Activated CD8-positive, alpha-beta T cell treated with anti-CD3 and anti-CD28 coated beads for 36 hours (primary cell): Measurements from ENCODE around the gene TMEM253. TPM values are rescaled to one million over a fixed set of nuclear protein-coding genes. Genes with fewer than 3 reads are reported as not detected.

Experiments
- ATAC-seq: fragments of 200-7000 bp; cut with Tn5 transposase; one replicate; pipeline ENCODE4 v1.10.0; 2021; ENCODE audit warnings: mild to moderate bottlenecking, moderate library complexity
- CTCF ChIA-PET: fragments of 350-600 bp; sonication (Branson Sonifier 250); formaldehyde crosslinking; loops from one replicate; lab custom pipeline; 2021; ENCODE audit warnings: antibody characterized with exemption; lab: Charles Lee
- POLR2A ChIA-PET: fragments of 350-600 bp; sonication (Branson Sonifier 250); formaldehyde crosslinking; loops from one replicate; lab custom pipeline; 2021; ENCODE audit warnings: antibody characterized with exemption; lab: Charles Lee
- DNase-seq: peaks from one replicate; pipeline ENCODE4 v3.0.0-alpha.2; 2020
- H3K27ac Mint-ChIP-seq: one replicate; pipeline ENCODE4 v1.8.0; 2021; ENCODE audit warnings: mild to moderate bottlenecking, mixed read lengths
- H3K27me3 Mint-ChIP-seq: one replicate; pipeline ENCODE4 v1.8.0; 2021; ENCODE audit warnings: mixed read lengths
- H3K36me3 Mint-ChIP-seq: one replicate; pipeline ENCODE4 v1.8.0; 2021; ENCODE audit warnings: low read depth, mixed read lengths
- H3K4me1 Mint-ChIP-seq: one replicate; pipeline ENCODE4 v1.8.0; 2021; ENCODE audit warnings: low read depth, mixed read lengths
- H3K4me3 Mint-ChIP-seq: one replicate; pipeline ENCODE4 v1.8.0; 2021; ENCODE audit warnings: mild to moderate bottlenecking, moderate library complexity, mixed read lengths
- H3K9me3 Mint-ChIP-seq: one replicate; pipeline ENCODE4 v1.8.0; 2021; ENCODE audit warnings: mixed read lengths
- intact Hi-C: fragments of 100-400 bp; cut with micrococcal nuclease; formaldehyde crosslinking; loops from one replicate; pipeline ENCODE4 v1.10.0; 2022
- total RNA-seq, 2 experiments: library from RNA; stranded (reverse); gene quantifications; one replicate each; pipeline ENCODE4 v1.2.3, GENCODE V29; 2021
- TF ChIP-seq, protein P1 (sequence below): fragments of 200-600 bp; IDR thresholded peaks from one replicate; pipeline ENCODE4 v1.8.0; 2022; ENCODE audit warnings: antibody characterized with exemption, mild to moderate bottlenecking

The TMEM253 gene
- total RNA-seq, 2 experiments from 2014 or later: not detected

DNA sequence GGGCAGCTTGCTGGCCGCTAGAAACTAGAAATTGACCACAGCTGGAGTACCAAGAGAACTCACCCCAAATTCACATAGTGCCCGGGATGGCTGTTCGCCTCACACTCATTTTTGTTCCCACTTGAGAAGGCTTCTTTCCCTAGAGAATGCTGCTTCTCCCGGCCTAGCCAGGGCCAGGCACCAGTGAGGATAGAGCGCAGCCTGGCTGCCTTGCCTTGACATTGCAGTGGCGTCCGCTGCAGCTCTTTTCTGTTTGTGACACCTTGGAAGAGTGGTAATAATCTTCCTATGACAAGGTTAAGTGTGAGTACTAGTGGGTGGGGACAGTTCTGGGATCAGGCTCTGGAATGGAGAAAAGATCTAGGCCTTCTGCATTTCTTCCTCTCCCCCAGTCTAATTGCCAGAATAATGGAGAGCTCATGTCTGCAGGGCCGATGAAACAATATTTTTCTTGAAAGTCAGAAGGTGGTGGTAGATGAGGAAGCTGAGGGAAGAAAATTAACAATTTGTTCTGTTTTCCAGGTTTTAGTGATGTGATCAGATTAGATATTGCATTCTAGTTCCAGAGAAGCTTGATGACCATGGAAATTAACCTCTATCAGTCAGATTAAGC, 3.7 kb downstream of the TMEM253 start:
- CTCF ChIA-PET: interaction anchor here (0.7 to 13.2 kb wide), 39 partner anchors 10 to 421 kb away, joined by 3 to 267 read pairs (median 6); partner anchors contain the start of genes ARHGEF40, CHD8, NDRG2 and RNASE6

DNA sequence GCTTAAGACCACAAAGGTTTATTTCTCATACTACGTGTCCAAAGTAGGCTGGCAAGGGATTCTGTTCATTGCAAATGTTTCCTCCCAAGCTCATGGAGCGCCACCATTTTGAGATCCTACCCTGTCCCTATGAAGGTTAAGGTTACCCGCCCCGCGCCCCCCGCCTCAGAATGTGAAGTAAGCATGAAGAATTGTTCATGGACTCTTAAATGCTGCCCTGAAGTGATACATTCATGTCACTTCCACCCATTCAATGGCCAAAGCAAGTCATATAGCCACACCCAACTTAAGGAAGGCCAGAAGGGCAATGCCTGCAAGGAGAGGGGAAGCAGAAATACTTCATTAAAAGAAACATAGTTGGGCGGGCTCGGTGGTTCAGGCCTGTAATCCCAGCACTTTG, 4.2 kb downstream of the TMEM253 start:
- no peaks in the 10 kb centered on the region for H3K9me3 Mint-ChIP-seq
- intact Hi-C loops: no loop called here
- CTCF ChIA-PET: interaction anchor here (0.7 to 13.2 kb wide), 35 partner anchors 10 to 421 kb away, joined by 3 to 267 read pairs (median 6); partner anchors contain the start of genes ARHGEF40, CHD8, NDRG2 and RNASE6
- DNase-seq (no peak), ATAC-seq (no peak)
- H3K36me3 Mint-ChIP-seq: no peaks in the 10 kb centered on the region
- no peak overlapping the region for H3K27ac Mint-ChIP-seq
- H3K27me3 Mint-ChIP-seq: no peaks in the 10 kb centered on the region
- POLR2A ChIA-PET: interaction anchor here (1.1 to 4.7 kb wide), 7 partner anchors 11 to 160 kb away, joined by 3 to 30 read pairs (median 7); partner anchors contain the start of gene ARHGEF40
- peaks cover 34% of the 10 kb centered on the region for H3K4me1 Mint-ChIP-seq
- TF ChIP-seq, protein P1, sequence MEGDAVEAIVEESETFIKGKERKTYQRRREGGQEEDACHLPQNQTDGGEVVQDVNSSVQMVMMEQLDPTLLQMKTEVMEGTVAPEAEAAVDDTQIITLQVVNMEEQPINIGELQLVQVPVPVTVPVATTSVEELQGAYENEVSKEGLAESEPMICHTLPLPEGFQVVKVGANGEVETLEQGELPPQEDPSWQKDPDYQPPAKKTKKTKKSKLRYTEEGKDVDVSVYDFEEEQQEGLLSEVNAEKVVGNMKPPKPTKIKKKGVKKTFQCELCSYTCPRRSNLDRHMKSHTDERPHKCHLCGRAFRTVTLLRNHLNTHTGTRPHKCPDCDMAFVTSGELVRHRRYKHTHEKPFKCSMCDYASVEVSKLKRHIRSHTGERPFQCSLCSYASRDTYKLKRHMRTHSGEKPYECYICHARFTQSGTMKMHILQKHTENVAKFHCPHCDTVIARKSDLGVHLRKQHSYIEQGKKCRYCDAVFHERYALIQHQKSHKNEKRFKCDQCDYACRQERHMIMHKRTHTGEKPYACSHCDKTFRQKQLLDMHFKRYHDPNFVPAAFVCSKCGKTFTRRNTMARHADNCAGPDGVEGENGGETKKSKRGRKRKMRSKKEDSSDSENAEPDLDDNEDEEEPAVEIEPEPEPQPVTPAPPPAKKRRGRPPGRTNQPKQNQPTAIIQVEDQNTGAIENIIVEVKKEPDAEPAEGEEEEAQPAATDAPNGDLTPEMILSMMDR: no peak
- peak overlapping the region; percentile 80 for H3K4me3 Mint-ChIP-seq

More for the DNA sequence above, 3.7 kb downstream of the TMEM253 start:
- peak overlapping the region; percentile 80 for H3K4me3 Mint-ChIP-seq
- intact Hi-C loops: no loop called here
- H3K36me3 Mint-ChIP-seq: no peaks in the 10 kb centered on the region
- TF ChIP-seq, protein P1: peak; percentile 95
- POLR2A ChIA-PET: interaction anchor here (1.0 to 4.7 kb wide), 8 partner anchors 11 to 161 kb away, joined by 3 to 30 read pairs (median 6); partner anchors contain the start of gene ARHGEF40
- ATAC-seq (peak; percentile 42), DNase-seq (peak; percentile 80)
- H3K27ac Mint-ChIP-seq: peak overlapping the region; percentile 90
- no peaks in the 10 kb centered on the region for H3K9me3 Mint-ChIP-seq
- peaks cover 31% of the 10 kb centered on the region for H3K4me1 Mint-ChIP-seq
- no peaks in the 10 kb centered on the region for H3K27me3 Mint-ChIP-seq

DNA sequence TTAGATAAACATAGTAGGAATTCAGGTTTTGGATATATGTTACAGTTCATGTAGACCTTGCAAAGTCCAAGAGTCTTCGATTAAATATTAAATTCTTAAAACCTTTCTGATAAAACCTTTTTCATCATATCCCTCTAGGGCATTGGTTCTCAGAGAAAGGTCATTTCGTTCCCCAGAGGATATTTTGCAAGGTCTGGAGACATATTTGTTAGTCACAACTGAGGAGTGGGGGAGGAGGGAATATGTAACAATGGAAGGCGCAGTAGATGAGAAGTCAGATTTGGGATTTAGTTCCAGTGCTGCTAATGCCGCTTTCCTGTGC, 5.3 kb downstream of the TMEM253 start:
- CTCF ChIA-PET: interaction anchor here (0.8 to 13.2 kb wide), 12 partner anchors 12 to 115 kb away, joined by 3 to 267 read pairs (median 11); no protein-coding TSS in a partner anchor
- DNase-seq (no peak), ATAC-seq (no peak)
- Mint-ChIP-seq H3K9me3 (no peaks in the 10 kb centered on the region), H3K4me3 (no peak overlapping the region), H3K27ac (no peak overlapping the region), H3K36me3 (no peaks in the 10 kb centered on the region), H3K27me3 (no peaks in the 10 kb centered on the region), H3K4me1 (peaks cover 34% of the 10 kb centered on the region)
- POLR2A ChIA-PET: interaction anchor here (1.1 kb wide), 1 partner anchor 18 kb away, joined by 3 read pairs; no protein-coding TSS in a partner anchor
- intact Hi-C loops: loop anchor here (2.0 kb wide), 1 partner anchor 37 kb away; no protein-coding TSS in a partner anchor
- TF ChIP-seq, protein P1: no peak

DNA sequence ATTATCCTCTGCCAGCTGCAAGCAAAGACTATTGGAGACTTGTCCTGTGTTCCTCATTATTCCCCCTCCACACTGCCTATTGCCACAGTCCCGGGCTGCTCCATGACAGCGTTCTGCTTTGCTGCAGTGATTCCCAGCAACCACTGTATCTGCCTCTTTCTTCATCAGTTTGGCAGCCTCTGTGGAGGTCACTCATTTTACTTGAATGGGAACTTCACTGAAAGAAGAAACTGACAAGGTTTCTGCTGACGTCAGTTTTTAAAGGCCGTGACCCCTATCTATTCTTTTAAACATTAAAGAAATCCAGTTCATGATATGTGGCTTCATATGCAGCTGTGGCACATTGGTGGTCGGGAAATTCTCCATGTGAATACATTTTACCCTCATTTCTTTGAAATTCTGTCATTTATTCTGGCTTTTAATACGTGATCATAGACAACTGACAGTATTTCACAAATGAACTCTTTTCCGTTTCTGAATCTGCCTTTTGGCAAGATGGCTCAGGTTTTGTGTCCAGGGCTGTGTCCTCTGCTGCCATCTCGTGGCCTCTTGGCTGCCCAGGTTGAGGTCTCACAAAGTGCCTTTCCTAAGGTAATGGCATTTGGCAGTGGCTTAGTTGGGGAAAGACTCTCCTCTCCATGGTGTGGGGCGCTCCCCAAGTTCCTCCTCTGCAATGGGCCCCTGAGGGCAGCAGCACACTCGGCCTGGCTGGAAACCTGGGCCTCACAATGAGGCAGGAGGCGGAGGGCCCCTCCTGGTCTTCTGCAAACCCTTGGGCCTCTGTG, 5.8 kb downstream of the TMEM253 start:
- H3K4me1 Mint-ChIP-seq: peaks cover 34% of the 10 kb centered on the region
- no peaks in the 10 kb centered on the region for H3K9me3 Mint-ChIP-seq
- intact Hi-C loops: loop anchor here (2.0 kb wide), 1 partner anchor 38 kb away; no protein-coding TSS in a partner anchor
- POLR2A ChIA-PET: interaction anchor here (1.1 kb wide), 1 partner anchor 19 kb away, joined by 3 read pairs; no protein-coding TSS in a partner anchor
- H3K27me3 Mint-ChIP-seq: no peaks in the 10 kb centered on the region
- TF ChIP-seq, protein P1: peak; percentile 81
- DNase-seq (peak; percentile 90), ATAC-seq (no peak)
- H3K4me3 Mint-ChIP-seq: no peak overlapping the region
- no peaks in the 10 kb centered on the region for H3K36me3 Mint-ChIP-seq
- CTCF ChIA-PET: interaction anchor here (0.8 to 13.2 kb wide), 10 partner anchors 12 to 249 kb away, joined by 3 to 267 read pairs (median 10); no protein-coding TSS in a partner anchor
- H3K27ac Mint-ChIP-seq: peak overlapping the region; percentile 21
